Activated naive CD4-positive, alpha-beta T cell treated with anti-CD3 and anti-CD28 coated beads for 36 hours (primary cell): ENCODE data around the gene DDI2. TPM values are rescaled to one million over a fixed set of nuclear protein-coding genes. Genes with fewer than 3 reads are reported as not detected.

Source experiments
- CTCF ChIA-PET: fragments of 350-600 bp; sonication (Branson Sonifier 250); formaldehyde crosslinking; loops from one replicate; lab custom pipeline; 2021; ENCODE audit warnings: antibody characterized with exemption; lab: Charles Lee
- DNase-seq: peaks from one replicate; pipeline ENCODE4 v3.0.0-alpha.2; 2020
- H3K27ac Mint-ChIP-seq: one replicate; pipeline ENCODE4 v1.8.0; 2021; ENCODE audit warnings: mild to moderate bottlenecking, mixed read lengths
- H3K27me3 Mint-ChIP-seq: one replicate; pipeline ENCODE4 v1.8.0; 2021; ENCODE audit warnings: low read depth, mixed read lengths
- H3K36me3 Mint-ChIP-seq: one replicate; pipeline ENCODE4 v1.8.0; 2021; ENCODE audit warnings: low read depth, mixed read lengths
- H3K4me1 Mint-ChIP-seq: one replicate; pipeline ENCODE4 v1.8.0; 2021; ENCODE audit warnings: low read depth, mixed read lengths
- H3K4me3 Mint-ChIP-seq: one replicate; pipeline ENCODE4 v1.8.0; 2021; ENCODE audit warnings: mild to moderate bottlenecking, moderate library complexity, mixed read lengths
- H3K9me3 Mint-ChIP-seq: one replicate; pipeline ENCODE4 v1.8.0; 2021; ENCODE audit warnings: mixed read lengths
- intact Hi-C: fragments of 100-400 bp; cut with micrococcal nuclease; formaldehyde crosslinking; loops from one replicate; pipeline ENCODE4 v1.15.1; 2023
- total RNA-seq, 2 experiments: library from RNA; stranded (reverse); gene quantifications; one replicate each; pipeline ENCODE4 v1.2.3, GENCODE V29; 2021

Gene DDI2
- total RNA-seq, 2 experiments from 2014 or later = 19.6 to 20.7 TPM

DNA sequence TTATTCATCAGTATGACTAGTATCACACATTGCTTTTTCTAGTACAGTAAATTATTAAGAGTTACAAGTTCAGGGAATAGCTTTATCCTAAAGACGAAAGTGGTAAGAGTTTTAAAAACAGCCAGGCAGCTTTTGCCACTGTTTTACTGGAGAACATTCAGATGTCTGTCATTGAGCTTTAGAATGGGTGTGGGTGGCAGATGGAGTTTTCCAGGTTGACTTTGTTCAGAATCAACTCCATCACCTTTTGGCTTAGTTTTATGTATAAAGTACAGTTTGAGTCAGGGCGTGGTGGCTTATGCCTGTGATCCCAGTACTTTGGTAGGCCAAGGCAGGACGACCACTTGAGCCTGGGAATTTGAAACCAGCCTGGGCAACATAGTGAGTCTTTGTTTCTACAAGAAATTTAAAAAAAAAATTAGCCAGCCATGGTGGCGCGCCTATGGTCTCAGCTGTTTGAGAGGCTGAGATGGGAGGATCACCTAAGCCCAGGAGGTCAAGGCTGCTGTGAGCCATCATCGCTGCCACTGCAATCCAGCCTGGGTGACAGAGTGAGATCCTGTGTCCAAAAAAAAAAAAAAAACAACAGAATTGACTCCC lies 36.9 kb downstream of the DDI2 start:
- H3K36me3 Mint-ChIP-seq = peaks cover 22% of the 10 kb centered on the region
- H3K9me3 Mint-ChIP-seq = no peaks in the 10 kb centered on the region
- intact Hi-C loops = no loop called here
- H3K27me3 Mint-ChIP-seq = no peaks in the 10 kb centered on the region
- no peak overlapping the region for H3K27ac Mint-ChIP-seq
- CTCF ChIA-PET = interaction anchor here (0.6 to 1.1 kb wide), 4 partner anchors 10 to 133 kb away, joined by 3 to 4 read pairs (median 4); no protein-coding TSS in a partner anchor
- no peak for DNase-seq
- H3K4me3 Mint-ChIP-seq = no peak overlapping the region
- H3K4me1 Mint-ChIP-seq = no peaks in the 10 kb centered on the region

DNA sequence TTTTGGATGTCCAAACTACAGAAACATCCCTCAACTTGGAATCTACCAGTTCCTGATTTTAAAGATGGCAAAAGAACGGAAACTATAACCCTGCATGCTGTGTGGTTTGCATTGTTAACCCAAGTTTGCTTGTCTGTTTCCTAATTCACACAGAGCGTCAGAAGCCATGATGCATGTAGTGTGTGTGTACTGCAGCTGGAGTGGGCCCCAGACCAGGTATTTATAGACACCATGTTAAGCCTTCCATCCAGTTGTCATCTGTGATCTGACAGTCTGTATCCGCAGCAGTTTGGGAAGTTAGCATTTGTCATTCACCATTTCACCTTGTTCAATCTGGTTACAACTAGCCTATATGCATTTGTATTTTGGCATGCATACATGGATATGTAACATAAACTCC lies 39.2 kb downstream of the DDI2 start:
- intact Hi-C loops = loop anchor here (5.0 kb wide), 1 partner anchor 86 kb away; the partner anchor contains the start of gene TMEM82
- Mint-ChIP-seq H3K27ac (no peak overlapping the region), H3K4me1 (no peaks in the 10 kb centered on the region), H3K9me3 (no peaks in the 10 kb centered on the region), H3K4me3 (no peak overlapping the region), H3K27me3 (no peaks in the 10 kb centered on the region), H3K36me3 (peaks cover 28% of the 10 kb centered on the region)
- no peak for DNase-seq
- CTCF ChIA-PET = no interaction called here

DNA sequence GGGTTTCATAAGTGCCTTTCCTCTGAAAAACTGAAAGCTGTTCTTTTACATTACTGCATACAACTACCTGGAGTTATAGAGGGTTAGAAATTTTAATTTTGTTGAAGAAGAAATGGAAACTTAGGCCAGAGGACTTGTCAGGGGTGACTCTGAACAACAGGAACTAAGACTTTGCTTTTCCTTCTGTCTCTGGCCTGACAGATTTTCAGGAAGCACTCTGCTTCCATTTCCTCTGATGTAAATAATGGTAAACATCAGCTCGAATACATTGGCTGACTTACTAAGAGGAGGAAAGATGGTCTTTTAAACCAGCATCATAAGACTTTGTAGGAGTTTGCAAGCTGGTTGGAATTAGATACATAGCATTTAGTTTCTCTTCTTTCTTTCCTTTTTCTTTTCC lies 39.8 kb downstream of the DDI2 start:
- DNase-seq = no peak

DNA sequence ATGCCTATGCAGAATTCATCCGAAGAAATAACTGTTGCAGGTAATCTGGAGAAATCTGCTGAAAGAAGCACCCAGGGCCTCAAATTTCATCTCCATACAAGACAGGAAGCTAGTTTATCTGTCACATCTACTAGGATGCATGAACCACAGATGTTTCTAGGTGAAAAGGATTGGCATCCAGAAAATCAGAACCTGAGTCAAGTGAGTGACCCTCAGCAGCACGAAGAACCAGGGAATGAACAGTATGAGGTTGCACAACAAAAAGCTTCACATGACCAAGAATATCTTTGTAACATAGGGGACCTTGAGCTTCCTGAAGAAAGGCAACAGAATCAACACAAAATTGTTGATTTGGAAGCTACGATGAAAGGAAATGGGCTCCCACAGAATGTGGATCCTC lies 42.9 kb downstream of the DDI2 start:
- DNase-seq = no peak
- no peaks in the 10 kb centered on the region for H3K27me3 Mint-ChIP-seq
- CTCF ChIA-PET = no interaction called here
- intact Hi-C loops = no loop called here
- no peaks in the 10 kb centered on the region for H3K9me3 Mint-ChIP-seq
- H3K36me3 Mint-ChIP-seq = peaks cover 22% of the 10 kb centered on the region
- H3K4me1 Mint-ChIP-seq = no peaks in the 10 kb centered on the region
- H3K4me3 Mint-ChIP-seq = no peak overlapping the region
- H3K27ac Mint-ChIP-seq = no peak overlapping the region

More for the DNA sequence above, 39.8 kb downstream of the DDI2 start:
- Mint-ChIP-seq H3K9me3 (no peaks in the 10 kb centered on the region), H3K36me3 (peaks cover 26% of the 10 kb centered on the region), H3K4me3 (no peak overlapping the region), H3K27me3 (no peaks in the 10 kb centered on the region), H3K27ac (no peak overlapping the region), H3K4me1 (no peaks in the 10 kb centered on the region)
- intact Hi-C loops = loop anchor here (5.0 kb wide), 1 partner anchor 85 kb away; the partner anchor contains the start of gene TMEM82
- CTCF ChIA-PET = no interaction called here

DNA sequence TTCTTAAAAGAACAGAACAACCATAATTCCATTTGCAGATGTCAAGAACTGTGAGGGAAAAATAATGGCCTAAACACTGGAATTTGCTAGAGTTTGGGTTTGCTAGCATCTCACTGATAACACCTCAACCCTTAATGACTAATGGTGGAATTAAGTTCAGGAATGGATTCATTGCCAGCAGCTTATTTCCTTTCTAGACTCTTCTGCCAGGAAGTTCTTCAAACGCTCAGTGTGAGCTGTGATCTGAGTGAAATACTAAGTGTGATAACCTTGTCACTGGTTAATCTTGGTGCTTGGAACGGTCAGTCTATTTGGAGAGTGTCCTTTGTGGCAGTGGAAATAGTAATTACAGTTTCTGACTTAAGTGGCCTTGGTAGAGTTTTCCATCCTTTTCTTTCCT lies 45.2 kb downstream of the DDI2 start:
- no peaks in the 10 kb centered on the region for H3K4me1 Mint-ChIP-seq
- no peak overlapping the region for H3K4me3 Mint-ChIP-seq
- no peak overlapping the region for H3K27ac Mint-ChIP-seq
- H3K27me3 Mint-ChIP-seq = no peaks in the 10 kb centered on the region
- no peak for DNase-seq
- H3K36me3 Mint-ChIP-seq = peaks cover 18% of the 10 kb centered on the region
- CTCF ChIA-PET = no interaction called here
- H3K9me3 Mint-ChIP-seq = no peaks in the 10 kb centered on the region
- intact Hi-C loops = no loop called here

DNA sequence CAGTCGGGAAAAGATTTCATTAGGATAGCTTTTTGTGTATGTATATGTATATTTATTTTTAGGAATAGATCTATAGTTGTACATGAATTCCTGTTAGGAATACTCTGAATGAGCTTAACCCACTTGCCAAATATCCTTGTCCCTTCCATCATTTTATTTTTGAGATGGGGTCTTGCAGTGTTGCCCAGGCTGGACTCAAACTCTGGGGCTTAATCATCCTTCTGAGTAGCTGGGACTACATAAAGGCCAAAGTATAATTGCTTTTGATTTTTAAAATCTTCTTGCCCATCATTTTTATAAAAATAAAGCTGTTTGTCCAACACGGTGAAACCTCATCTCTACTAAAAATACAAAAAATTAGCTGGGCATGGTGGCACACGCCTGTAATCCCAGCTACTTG lies 46.7 kb downstream of the DDI2 start:
- Mint-ChIP-seq H3K4me3 (no peak overlapping the region), H3K27ac (no peak overlapping the region), H3K9me3 (no peaks in the 10 kb centered on the region), H3K36me3 (peaks cover 20% of the 10 kb centered on the region), H3K27me3 (no peaks in the 10 kb centered on the region), H3K4me1 (no peaks in the 10 kb centered on the region)
- intact Hi-C loops = no loop called here
- DNase-seq = no peak
- CTCF ChIA-PET = interaction anchor here (0.8 to 2.0 kb wide), 4 partner anchors 8 to 77 kb away, joined by 3 to 10 read pairs (median 4); no protein-coding TSS in a partner anchor

DNA sequence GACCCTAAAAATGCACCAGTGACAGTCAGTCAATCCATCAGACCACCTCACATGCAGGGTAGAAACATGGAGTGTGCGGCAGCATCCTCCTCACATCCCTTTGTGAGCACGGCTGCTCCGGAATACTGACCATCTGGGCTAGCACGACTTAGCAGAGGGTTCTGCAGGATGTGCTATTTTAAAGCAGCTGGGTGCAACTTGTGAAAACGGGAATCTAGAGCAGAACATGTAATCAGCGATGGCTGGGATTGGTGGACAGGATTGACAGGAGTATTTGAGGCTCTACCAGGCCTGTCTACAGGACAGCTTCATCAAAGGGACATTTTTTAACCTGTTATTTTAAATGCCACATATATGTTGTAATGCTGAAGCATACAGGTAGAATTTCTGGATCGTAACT lies 50.1 kb downstream of the DDI2 start:
- Mint-ChIP-seq H3K9me3 (no peaks in the 10 kb centered on the region), H3K27me3 (no peaks in the 10 kb centered on the region), H3K27ac (no peak overlapping the region), H3K36me3 (peaks cover 6% of the 10 kb centered on the region), H3K4me3 (no peak overlapping the region), H3K4me1 (peaks cover 2% of the 10 kb centered on the region)
- intact Hi-C loops = no loop called here
- CTCF ChIA-PET = no interaction called here
- DNase-seq = no peak

DNA sequence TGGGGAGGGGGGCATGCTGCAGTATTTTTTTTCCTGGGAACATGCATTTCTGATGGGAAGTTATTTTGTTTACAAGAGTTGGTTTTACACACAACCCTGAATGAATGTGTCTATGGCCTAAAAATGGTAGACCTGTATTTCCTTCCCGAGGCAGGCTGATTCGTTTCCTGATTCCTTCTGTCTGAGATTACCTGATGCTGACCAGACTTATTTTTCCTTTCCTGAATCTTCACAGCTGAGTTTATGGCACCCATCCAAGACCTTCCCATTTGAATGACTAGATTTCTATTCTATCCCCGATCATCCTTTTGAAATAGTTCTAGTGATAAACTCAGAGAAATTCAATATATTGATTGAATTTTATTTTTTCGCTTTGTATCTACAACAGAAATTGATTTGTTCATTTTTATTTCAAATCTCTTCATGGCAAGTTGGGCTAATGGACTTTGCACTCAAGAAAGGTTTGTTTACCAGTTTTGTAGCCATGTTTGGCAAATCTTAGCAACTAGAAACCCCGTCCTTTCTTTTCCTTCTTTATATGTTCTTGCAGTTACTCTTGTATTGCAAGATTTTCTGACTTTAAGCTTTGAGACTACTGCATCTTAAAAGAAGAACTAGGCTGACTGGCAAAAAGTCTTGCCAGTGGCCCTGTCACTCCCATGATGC lies 51.0 kb downstream of the DDI2 start:
- intact Hi-C loops = no loop called here
- no peak for DNase-seq
- H3K9me3 Mint-ChIP-seq = no peaks in the 10 kb centered on the region
- H3K27ac Mint-ChIP-seq = no peak overlapping the region
- H3K36me3 Mint-ChIP-seq = peaks cover 4% of the 10 kb centered on the region
- no peaks in the 10 kb centered on the region for H3K27me3 Mint-ChIP-seq
- CTCF ChIA-PET = no interaction called here
- no peak overlapping the region for H3K4me3 Mint-ChIP-seq
- peaks cover 2% of the 10 kb centered on the region for H3K4me1 Mint-ChIP-seq

DNA sequence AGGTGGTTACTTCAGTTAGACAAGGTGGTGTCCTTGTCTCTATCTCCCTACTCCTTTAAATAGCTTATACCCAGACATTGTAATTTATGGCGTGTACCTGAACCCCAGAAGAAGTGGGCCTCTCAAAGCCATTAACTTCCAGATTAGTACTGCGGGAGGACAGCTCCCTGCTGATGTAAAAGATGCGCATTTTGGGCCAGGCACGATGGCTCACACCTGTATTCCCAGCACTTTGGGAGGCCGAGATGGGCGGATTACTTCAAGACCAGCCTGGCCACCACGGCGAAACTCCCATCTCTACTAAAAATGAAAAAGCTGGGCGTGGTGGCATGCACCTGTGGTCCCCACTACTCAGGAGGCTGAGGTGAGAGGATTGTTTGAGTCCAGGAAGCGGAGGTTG lies 51.8 kb downstream of the DDI2 start:
- CTCF ChIA-PET = interaction anchor here (0.6 kb wide), 1 partner anchor 46 kb away, joined by 3 read pairs; no protein-coding TSS in a partner anchor
- Mint-ChIP-seq H3K27me3 (no peaks in the 10 kb centered on the region), H3K36me3 (peaks cover 4% of the 10 kb centered on the region), H3K4me3 (no peak overlapping the region), H3K4me1 (peaks cover 2% of the 10 kb centered on the region), H3K9me3 (no peaks in the 10 kb centered on the region), H3K27ac (no peak overlapping the region)
- no peak for DNase-seq
- intact Hi-C loops = no loop called here

DNA sequence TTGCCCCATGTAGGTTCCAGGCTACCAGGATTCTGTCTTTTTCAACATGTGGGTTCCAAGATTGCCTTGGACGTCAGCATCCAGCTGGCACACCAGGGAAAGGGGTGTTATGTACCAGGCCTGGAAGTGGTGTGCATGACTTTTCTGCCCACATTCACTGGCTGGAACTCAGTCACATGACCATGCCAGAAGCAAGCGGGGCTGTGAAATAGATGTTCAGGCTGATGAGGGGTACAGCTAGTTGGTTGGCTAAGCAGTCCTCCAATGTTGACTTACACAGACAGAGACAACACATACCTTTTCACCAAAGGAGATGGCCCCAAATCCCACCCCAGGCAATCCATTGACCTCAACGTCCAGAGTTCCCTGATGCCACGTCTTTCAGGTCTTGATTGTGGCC lies 52.6 kb downstream of the DDI2 start:
- intact Hi-C loops = no loop called here
- H3K27ac Mint-ChIP-seq = no peak overlapping the region
- H3K4me3 Mint-ChIP-seq = no peak overlapping the region
- peaks cover 2% of the 10 kb centered on the region for H3K4me1 Mint-ChIP-seq
- no peaks in the 10 kb centered on the region for H3K9me3 Mint-ChIP-seq
- peaks cover 4% of the 10 kb centered on the region for H3K36me3 Mint-ChIP-seq
- no peaks in the 10 kb centered on the region for H3K27me3 Mint-ChIP-seq
- CTCF ChIA-PET = interaction anchor here (0.6 kb wide), 1 partner anchor 47 kb away, joined by 3 read pairs; no protein-coding TSS in a partner anchor
- no peak for DNase-seq

DNA sequence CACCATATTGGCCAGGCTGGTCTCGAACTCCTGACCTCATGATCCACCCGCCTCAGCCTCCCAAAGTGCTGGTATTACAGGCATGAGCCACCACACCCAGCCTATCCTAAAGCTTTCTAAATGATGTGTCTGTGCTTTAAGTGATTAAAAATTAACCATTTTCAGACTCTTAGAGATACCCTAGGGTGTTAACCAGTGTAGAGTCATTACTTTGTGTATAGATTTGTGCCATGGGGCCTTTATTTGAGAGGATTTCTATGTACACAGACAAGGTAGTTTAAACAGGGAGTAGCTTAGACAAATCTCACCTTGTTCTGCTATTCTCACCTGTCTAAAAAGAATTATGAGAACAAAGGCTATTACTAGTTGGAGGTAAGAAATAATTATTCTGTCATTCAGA lies 54.2 kb downstream of the DDI2 start:
- H3K27me3 Mint-ChIP-seq = no peaks in the 10 kb centered on the region
- peaks cover 2% of the 10 kb centered on the region for H3K4me1 Mint-ChIP-seq
- intact Hi-C loops = no loop called here
- no peak overlapping the region for H3K27ac Mint-ChIP-seq
- H3K9me3 Mint-ChIP-seq = no peaks in the 10 kb centered on the region
- no peak for DNase-seq
- CTCF ChIA-PET = interaction anchor here (0.8 kb wide), 1 partner anchor 42 kb away, joined by 3 read pairs; no protein-coding TSS in a partner anchor
- H3K4me3 Mint-ChIP-seq = no peak overlapping the region
- peaks cover 4% of the 10 kb centered on the region for H3K36me3 Mint-ChIP-seq

DNA sequence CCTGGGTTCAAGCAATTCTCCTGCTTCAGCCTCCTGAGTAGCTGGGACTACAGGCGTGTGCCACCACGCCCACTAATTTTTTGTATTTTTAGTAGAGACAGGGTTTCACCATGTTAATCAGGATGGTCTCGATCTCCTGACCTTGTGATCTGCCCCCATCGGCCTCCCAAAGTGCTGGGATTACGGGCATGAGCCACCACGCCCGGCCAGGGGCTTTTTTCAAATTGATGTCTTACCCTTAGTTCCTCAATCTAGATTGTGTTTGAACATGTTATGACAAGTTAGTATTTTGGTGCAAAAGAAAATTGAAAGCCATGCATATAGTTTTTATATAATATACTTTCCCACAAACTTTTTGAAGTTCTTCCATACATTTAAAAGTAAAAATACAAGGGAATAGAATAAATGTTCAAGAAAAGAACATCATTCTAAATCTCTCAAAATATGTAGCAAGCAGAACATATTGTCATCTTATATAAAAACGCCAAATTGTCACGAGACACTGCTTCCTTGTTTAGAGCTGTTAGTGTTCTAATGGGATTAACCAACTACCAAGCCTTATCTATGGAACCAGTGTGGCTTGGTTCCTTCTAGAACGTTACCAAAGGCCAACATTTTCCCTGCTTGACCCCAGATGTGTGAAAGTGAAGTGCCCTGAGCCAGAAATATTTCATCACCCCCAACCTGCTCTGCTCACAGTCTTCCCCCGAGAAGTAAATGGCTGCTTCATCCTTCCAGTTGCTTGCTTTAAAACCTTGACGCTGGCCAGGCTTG lies 57.3 kb downstream of the DDI2 start:
- H3K27ac Mint-ChIP-seq = no peak overlapping the region
- no peaks in the 10 kb centered on the region for H3K27me3 Mint-ChIP-seq
- H3K36me3 Mint-ChIP-seq = no peaks in the 10 kb centered on the region
- H3K4me1 Mint-ChIP-seq = peaks cover 5% of the 10 kb centered on the region
- H3K4me3 Mint-ChIP-seq = no peak overlapping the region
- intact Hi-C loops = no loop called here
- DNase-seq = no peak
- CTCF ChIA-PET = no interaction called here
- no peaks in the 10 kb centered on the region for H3K9me3 Mint-ChIP-seq
